T47D (cell line): ENCODE measurements around the gene METTL2A.
"Not testable (repeated sequence)": the region's sequence is repeated elsewhere in the genome, so short reads cannot be mapped to it uniquely, and the experiment has no call there.

Experiments
- DNase-seq, 2 experiments: peaks; one replicate each; pipeline versions ENCODE4 v3.0.0 to v3.0.0-alpha.2; 2011 to 2012; ENCODE audit warnings: low read depth in 1 of 2, low spot score in 1 of 2
- in situ Hi-C: cut with HindIII; loops from 2 replicates; pipeline ENCODE4 v1.10.0; 2016; ENCODE audit warnings: low sequenced_read_pairs, low pct_unique_long_range_greater_than_20kb

METTL2A gene

GRCh38 chr17:62496344-62496743 lies 72.6 kb downstream of the METTL2A start:
- DNase-seq, in situ Hi-C loops: not testable (repeated sequence)

- DNase-seq, in situ Hi-C loops: not testable (repeated sequence)
These were observed 75.1 kb downstream of the METTL2A start for GRCh38 chr17:62498796-62499195.
